K562 (cell line): Measurements from ENCODE around the gene CTNNA3. TPM values are rescaled to one million over a fixed set of nuclear protein-coding genes. Genes with fewer than 3 reads are reported as not detected.

Experiments used
- ATAC-seq: fragments of 200-7000 bp; cut with Tn5 transposase; 3 replicates; pipeline ENCODE4 v1.9.1; 2020; ENCODE audit warnings: moderate library complexity
- BruUV-seq: library from RNA; stranded (reverse); fragments of 400-500 nt; replicated peaks from 2 replicates; lab custom pipeline; 2021; lab: Mats Ljungman, UMichigan
- CTCF ChIA-PET: fragments of 300-600 bp; formaldehyde crosslinking; extraction: SDS; loops from one replicate; lab custom pipeline; 2021; ENCODE audit warnings: low intra/inter-chr PET ratio; lab: Yijun Ruan, JAX
- POLR2A ChIA-PET: fragments of 300-600, 350-650 bp; sonication (Branson Sonifier 250); formaldehyde crosslinking; extraction: SDS; loops from one replicate; lab custom pipeline; 2021; ENCODE audit warnings: antibody characterized with exemption, inconsistent platforms; lab: Yijun Ruan, JAX
- DNase-seq, 4 experiments: peaks; one replicate each; pipeline versions ENCODE4 v3.0.0 to v3.0.0-alpha.2; 2011 to 2018; ENCODE audit warnings: low spot score in 3 of 4, mixed read lengths in 3 of 4; ENCODE audit errors: extremely low read depth in 1 of 4
- FAIRE-seq: peaks from 2 replicates; lab custom pipeline; 2011; peaks lifted over from hg19 to GRCh38; lab: Jason Lieb, UNC
- H2AFZ ChIP-seq: 2 replicates; pipeline ENCODE4 v1.6.0; 2011; ENCODE audit warnings: low read depth, low read length, control low read depth, inconsistent platforms
- H3K27ac ChIP-seq: fragments of 200-600 bp; 3 replicates; pipeline ENCODE4 v1.8.0; 2011; ENCODE audit warnings: low read depth, mild to moderate bottlenecking, control low read depth, inconsistent platforms, low read length, moderate library complexity, mixed read lengths; ENCODE audit errors: extremely low read depth
- H3K27me3 ChIP-seq, 2 experiments: fragments of 300-600 bp in 1 of 2; 2 replicates in 1 of 2; 3 replicates in 1 of 2; pipeline versions ENCODE4 v1.6.0 to v1.8.0; 2011; ENCODE audit warnings: inconsistent platforms in 2 of 2, low read length in 2 of 2, mild to moderate bottlenecking in 1 of 2, mixed read lengths in 1 of 2, moderate library complexity in 1 of 2; ENCODE audit not compliant: control insufficient read depth in 2 of 2, insufficient read depth in 2 of 2
- H3K36me3 ChIP-seq: fragments of 300-600 bp; 3 replicates; pipeline ENCODE4 v1.8.0; 2011; ENCODE audit warnings: mild to moderate bottlenecking, low read length, inconsistent platforms; ENCODE audit not compliant: control insufficient read depth, insufficient read depth
- H3K4me1 ChIP-seq, 2 experiments: fragments of 200-600 bp in 1 of 2; replicated peaks in 1 of 2; 2 replicates in 1 of 2; 3 replicates in 1 of 2; pipeline versions ENCODE4 v1.5.1 to v1.8.0; 2011; ENCODE audit warnings: inconsistent platforms in 2 of 2, low read length in 2 of 2, mild to moderate bottlenecking in 1 of 2, mixed read lengths in 1 of 2, moderate library complexity in 1 of 2; ENCODE audit not compliant: control insufficient read depth in 2 of 2, insufficient read depth in 2 of 2
- H3K4me2 ChIP-seq: 2 replicates; pipeline ENCODE4 v1.6.1; 2011; ENCODE audit warnings: low read length, control low read depth, inconsistent platforms, mixed read lengths; ENCODE audit not compliant: insufficient read depth
- H3K4me3 ChIP-seq: fragments of 200-600 bp; sonication (generic), shearing (Covaris generic); 2 replicates; pipeline ENCODE4 v1.5.1; 2016; ENCODE audit warnings: control low read depth, inconsistent platforms
- H3K79me2 ChIP-seq: fragments of 200-600 bp; 3 replicates; pipeline ENCODE4 v1.8.0; 2011; ENCODE audit warnings: low read length, inconsistent platforms; ENCODE audit not compliant: control insufficient read depth, insufficient read depth
- H3K9ac ChIP-seq, 2 experiments: 2 replicates each; pipeline versions ENCODE4 v1.6.0 to v1.6.1; 2011; ENCODE audit warnings: low read depth in 2 of 2, low read length in 2 of 2, control low read depth in 1 of 2, inconsistent platforms in 1 of 2, mild to moderate bottlenecking in 1 of 2, mixed read lengths in 1 of 2; ENCODE audit not compliant: insufficient read depth in 1 of 2
- H3K9me1 ChIP-seq: one replicate; pipeline ENCODE4 v1.6.0; 2011; ENCODE audit warnings: inconsistent platforms, mild to moderate bottlenecking, low read length, moderate library complexity; ENCODE audit not compliant: control insufficient read depth, insufficient read depth
- H3K9me3 ChIP-seq: replicated peaks from 2 replicates; pipeline ENCODE4 v1.5.1; 2011; ENCODE audit warnings: low read depth, low read length, inconsistent platforms; ENCODE audit not compliant: control insufficient read depth, insufficient read depth
- H4K20me1 ChIP-seq: replicated peaks from 2 replicates; pipeline ENCODE4 v1.6.1; 2011; ENCODE audit warnings: low read length, inconsistent platforms, mixed read lengths; ENCODE audit not compliant: control insufficient read depth, insufficient read depth
- MXI1 ChIP-seq: IDR thresholded peaks from 2 replicates; pipeline ENCODE4 v1.6.1; 2011; ENCODE audit warnings: low read depth, mild to moderate bottlenecking, improper control_type of control experiment, low read length
- STAG1 ChIP-seq: sonication (generic); formaldehyde crosslinking; IDR thresholded peaks from 2 replicates; pipeline ENCODE4 v1.5.0; 2020; ENCODE audit warnings: missing genetic modification reagents, borderline replicate concordance
- ZC3H11A ChIP-seq: IDR thresholded peaks from 2 replicates; pipeline ENCODE4 v1.6.1; 2012; ENCODE audit warnings: low read depth, low read length, improper control_type of control experiment
- WGBS: fragments of 100-300 bp; shearing (Covaris generic); methylation state at CpG from one replicate; pipeline ENCODE4 v1.1.6; 2016; ENCODE audit warnings: low coverage, mixed read lengths; ENCODE audit not compliant: insufficient coverage; ENCODE audit errors: missing lambda C conversion rate; 5-methylcytosine and 5-hydroxymethylcytosine counted together
- in situ Hi-C: fragments of 300-500 bp; cut with MboI; formaldehyde crosslinking; loops from 4 replicates; pipeline ENCODE4 v1.15.0; 2018; ENCODE audit warnings: inconsistent platforms, mixed read lengths
- intact Hi-C: fragments of 100-400 bp; cut with micrococcal nuclease; formaldehyde crosslinking; loops from 2 replicates; pipeline ENCODE4 v1.14.2; 2022
- polyA plus RNA-seq, 8 experiments: library from polyadenylated mRNA; depleted of rRNA in 4 of 8; stranded (reverse) in 5 of 8; unstranded in 3 of 8; fragments of >200 nt; fragmentation: Nextera tagmentation in 2 of 8; fragmentation: Illumina TruSeq in 1 of 8; extraction: Ambion mirVana in 2 of 8; extraction: Trizol in 1 of 8; gene quantifications; 2 replicates each; pipeline versions ENCODE4 v1.2.1 to v1.2.3, GENCODE V29; 2011 to 2014; ENCODE audit warnings: inconsistent platforms in 1 of 8, missing spikeins in 1 of 8
- total RNA-seq, 7 experiments: library from RNA; depleted of rRNA in 6 of 7; stranded (reverse); fragments of >200 nt in 6 of 7; fragmentation: Illumina TruSeq in 2 of 7; extraction: Trizol in 2 of 7; gene quantifications; 2 replicates each; pipeline versions ENCODE4 v1.2.1 to v1.2.3, GENCODE V29; 2011 to 2021; ENCODE audit warnings: low replicate concordance in 1 of 7
- TF ChIP-seq, protein P1 (sequence below): fragments of 450-650 bp; formaldehyde crosslinking; IDR thresholded peaks from 2 replicates; pipeline ENCODE4 v1.4.0; 2022; ENCODE audit warnings: mild to moderate bottlenecking, moderate library complexity
- TF ChIP-seq, protein P2 (sequence below): fragments of 250-450 bp; sonication (Bioruptor Pico); IDR thresholded peaks from 2 replicates; pipeline ENCODE4 v1.8.0; 2022; ENCODE audit warnings: inconsistent platforms
- TF ChIP-seq, protein P3 (sequence below): fragments of 250-450 bp; sonication (Bioruptor Pico); IDR thresholded peaks from 2 replicates; pipeline ENCODE4 v1.5.0; 2021
- TF ChIP-seq, protein P4 (sequence below): sonication (generic); formaldehyde crosslinking; IDR thresholded peaks from 2 replicates; pipeline ENCODE4 v1.8.0; 2022; ENCODE audit warnings: mild to moderate bottlenecking, missing genetic modification reagents

Gene CTNNA3
- total and polyA plus RNA-seq, 9 of the 15 experiments (the other 6 are each of a cell fraction or from before 2014, with no cell fraction given): 0.04 TPM; not detected in 8

DNA sequence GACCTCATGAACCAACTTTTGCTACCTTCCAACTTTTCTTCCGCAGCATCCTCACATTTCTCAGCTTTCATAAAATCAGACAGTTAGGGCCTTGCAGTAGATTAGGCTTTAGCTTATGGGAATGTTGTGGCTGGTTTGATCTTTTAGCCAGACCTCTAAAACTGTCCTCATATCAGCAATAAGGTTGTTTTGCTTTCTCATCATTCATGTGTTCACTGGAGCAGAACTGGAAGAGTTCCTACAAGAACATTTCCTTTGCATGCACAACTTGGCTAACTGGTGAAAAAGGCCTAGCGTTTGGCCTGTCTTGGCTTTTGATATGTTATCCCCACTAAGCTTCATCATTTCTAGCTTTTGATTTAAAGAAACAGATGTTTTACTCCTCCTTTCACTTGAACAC, 900.1 kb downstream of the CTNNA3 start:
- in situ Hi-C loops (no loop called here), intact Hi-C loops (no loop called here)
- H3K4me2 ChIP-seq: no peak overlapping the region
- H2AFZ ChIP-seq: no peak overlapping the region
- no peaks in the 10 kb centered on the region for H3K4me1 ChIP-seq
- FAIRE-seq: no peak
- WGBS: 0% methylated on average over 2 of the region's 2 CpGs
- DNase-seq: no peak
- CTCF ChIA-PET: no interaction called here
- no peaks in the 10 kb centered on the region for H3K27me3 ChIP-seq
- no peak overlapping the region for H3K27ac ChIP-seq
- no peak overlapping the region for H3K4me3 ChIP-seq
- no peaks in the 10 kb centered on the region for H3K9me1 ChIP-seq
- TF ChIP-seq, protein P1, sequence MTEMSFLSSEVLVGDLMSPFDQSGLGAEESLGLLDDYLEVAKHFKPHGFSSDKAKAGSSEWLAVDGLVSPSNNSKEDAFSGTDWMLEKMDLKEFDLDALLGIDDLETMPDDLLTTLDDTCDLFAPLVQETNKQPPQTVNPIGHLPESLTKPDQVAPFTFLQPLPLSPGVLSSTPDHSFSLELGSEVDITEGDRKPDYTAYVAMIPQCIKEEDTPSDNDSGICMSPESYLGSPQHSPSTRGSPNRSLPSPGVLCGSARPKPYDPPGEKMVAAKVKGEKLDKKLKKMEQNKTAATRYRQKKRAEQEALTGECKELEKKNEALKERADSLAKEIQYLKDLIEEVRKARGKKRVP: no peak
- TF ChIP-seq ZC3H11A (no peak), MXI1 (no peak), STAG1 (CRISPR knock-in tag) (no peak)
- TF ChIP-seq, protein P2, sequence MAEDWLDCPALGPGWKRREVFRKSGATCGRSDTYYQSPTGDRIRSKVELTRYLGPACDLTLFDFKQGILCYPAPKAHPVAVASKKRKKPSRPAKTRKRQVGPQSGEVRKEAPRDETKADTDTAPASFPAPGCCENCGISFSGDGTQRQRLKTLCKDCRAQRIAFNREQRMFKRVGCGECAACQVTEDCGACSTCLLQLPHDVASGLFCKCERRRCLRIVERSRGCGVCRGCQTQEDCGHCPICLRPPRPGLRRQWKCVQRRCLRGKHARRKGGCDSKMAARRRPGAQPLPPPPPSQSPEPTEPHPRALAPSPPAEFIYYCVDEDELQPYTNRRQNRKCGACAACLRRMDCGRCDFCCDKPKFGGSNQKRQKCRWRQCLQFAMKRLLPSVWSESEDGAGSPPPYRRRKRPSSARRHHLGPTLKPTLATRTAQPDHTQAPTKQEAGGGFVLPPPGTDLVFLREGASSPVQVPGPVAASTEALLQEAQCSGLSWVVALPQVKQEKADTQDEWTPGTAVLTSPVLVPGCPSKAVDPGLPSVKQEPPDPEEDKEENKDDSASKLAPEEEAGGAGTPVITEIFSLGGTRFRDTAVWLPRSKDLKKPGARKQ (CRISPR knock-in tag): no peak
- TF ChIP-seq, protein P3, sequence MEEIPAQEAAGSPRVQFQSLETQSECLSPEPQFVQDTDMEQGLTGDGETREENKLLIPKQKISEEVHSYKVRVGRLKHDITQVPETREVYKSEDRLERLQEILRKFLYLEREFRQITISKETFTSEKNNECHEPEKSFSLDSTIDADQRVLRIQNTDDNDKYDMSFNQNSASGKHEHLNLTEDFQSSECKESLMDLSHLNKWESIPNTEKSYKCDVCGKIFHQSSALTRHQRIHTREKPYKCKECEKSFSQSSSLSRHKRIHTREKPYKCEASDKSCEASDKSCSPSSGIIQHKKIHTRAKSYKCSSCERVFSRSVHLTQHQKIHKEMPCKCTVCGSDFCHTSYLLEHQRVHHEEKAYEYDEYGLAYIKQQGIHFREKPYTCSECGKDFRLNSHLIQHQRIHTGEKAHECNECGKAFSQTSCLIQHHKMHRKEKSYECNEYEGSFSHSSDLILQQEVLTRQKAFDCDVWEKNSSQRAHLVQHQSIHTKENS (CRISPR knock-in tag): no peak
- TF ChIP-seq, protein P4, sequence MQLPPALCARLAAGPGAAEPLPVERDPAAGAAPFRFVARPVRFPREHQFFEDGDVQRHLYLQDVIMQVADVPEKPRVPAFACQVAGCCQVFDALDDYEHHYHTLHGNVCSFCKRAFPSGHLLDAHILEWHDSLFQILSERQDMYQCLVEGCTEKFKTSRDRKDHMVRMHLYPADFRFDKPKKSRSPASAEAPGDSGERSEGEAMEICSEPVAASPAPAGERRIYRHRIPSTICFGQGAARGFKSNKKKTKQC (CRISPR knock-in tag): no peak
- no peaks in the 10 kb centered on the region for H4K20me1 ChIP-seq
- no peak overlapping the region for H3K9ac ChIP-seq
- ATAC-seq: no peak
- BruUV-seq: no TSS peak
- POLR2A ChIA-PET: no interaction called here
- H3K36me3 ChIP-seq: no peaks in the 10 kb centered on the region
- H3K79me2 ChIP-seq: no peaks in the 10 kb centered on the region
- H3K9me3 ChIP-seq: no peaks in the 10 kb centered on the region; the same call in 1 of the 2 replicates
